Smooth muscle cell of the umbilical artery (primary cell): ENCODE data around the gene DCD. TPM values are rescaled to one million over a fixed set of nuclear protein-coding genes. Genes with fewer than 3 reads are reported as not detected.

Source experiments
- total RNA-seq: library from RNA; depleted of rRNA; stranded (reverse); fragments of >200 nt; gene quantifications from 2 replicates; pipeline ENCODE4 v1.2.3, GENCODE V29; 2014

DCD gene
- total RNA-seq, result not detected in 2 replicates

GRCh38 chr12:54648265-54648664 lies at the start of gene DCD:
Gene DCD (minus strand): TSS chr12:54648365. CDS start chr12:54648303, 62 bp downstream.

GRCh38 chr12:54634795-54635194 lies 13.4 kb downstream of the DCD start, which contains the start of gene LACRT:
Gene LACRT (minus strand): TSS chr12:54634895. CDS start chr12:54634841, 54 bp downstream.

Other genes starting within 250 kb of the DCD start
- gene ITGA5, start 229.1 kb downstream of the DCD start, total RNA-seq, result 496 and 868 TPM in 2 replicates
- not detected in 2 replicates for gene GTSF1, start 174.8 kb downstream of the DCD start, total RNA-seq
- not detected in 2 replicates for gene NCKAP1L, start 150.6 kb downstream of the DCD start, total RNA-seq
- not detected in 2 replicates for gene PDE1B, start 98.8 kb downstream of the DCD start, total RNA-seq
- gene PPP1R1A, start 59.7 kb downstream of the DCD start, total RNA-seq, result not detected in 2 replicates
- gene LACRT, start 13.5 kb downstream of the DCD start, total RNA-seq, result not detected in 2 replicates
- not detected in 2 replicates for gene MUCL1, start 206.2 kb upstream of the DCD start, total RNA-seq